Esophagus squamous epithelium (tissue), 5 donors: ENCODE measurements around the gene PLXNA3. TPM values are rescaled to one million over a fixed set of nuclear protein-coding genes. Genes with fewer than 3 reads are reported as not detected.

ENCODE experiments used
- DNase-seq: peaks from one replicate; lab custom pipeline; 2025; lab: John Stamatoyannopoulos, UW
- H3K27ac ChIP-seq, 4 donors: fragments of 200-600 bp; sonication (generic); one replicate each; pipeline ENCODE4 v1.5.1; 2016 to 2019; ENCODE audit warnings: mild to moderate bottlenecking in 1 of 4
- H3K27me3 ChIP-seq, 4 donors: fragments of 200-600 bp; sonication (generic); 1 replicate in 3 of 4; 2 replicates in 1 of 4; pipeline versions ENCODE4 v1.5.1 to v1.6.0; 2017 to 2021; ENCODE audit warnings: antibody characterized with exemption in 1 of 4
- H3K36me3 ChIP-seq, 3 donors: fragments of 200-600 bp; sonication (generic); one replicate each; pipeline ENCODE4 v1.5.1; 2016 to 2019
- H3K4me1 ChIP-seq, 3 donors: fragments of 200-600 bp; sonication (generic); one replicate each; pipeline ENCODE4 v1.5.1; 2017 to 2019
- H3K4me3 ChIP-seq, 4 donors: fragments of 200-600 bp; sonication (generic); 1 replicate in 3 of 4; 2 replicates in 1 of 4; pipeline ENCODE4 v1.5.1; 2016 to 2019; ENCODE audit warnings: mild to moderate bottlenecking in 2 of 4, moderate library complexity in 1 of 4
- H3K9me3 ChIP-seq, 3 donors: fragments of 200-600 bp; sonication (generic); one replicate each; pipeline ENCODE4 v1.5.1; 2016 to 2019
- CTCF ChIP-seq, 6 experiments: fragments of 450-650 bp in 4 of 6; fragments of 200-600 bp in 2 of 6; sonication (generic) in 2 of 6; IDR thresholded peaks; one replicate each; pipeline ENCODE4 v1.5.1; 2016 to 2019; ENCODE audit warnings: antibody characterized with exemption in 6 of 6, mild to moderate bottlenecking in 4 of 6, moderate library complexity in 4 of 6
- POLR2A ChIP-seq, 4 donors: fragments of 450-650 bp; IDR thresholded peaks; one replicate each; pipeline ENCODE4 v1.6.1; 2017; ENCODE audit warnings: antibody characterized with exemption in 4 of 4, mild to moderate bottlenecking in 4 of 4, moderate library complexity in 3 of 4
- WGBS, 2 donors: methylation state at CpG; one replicate each; pipeline ENCODE4 v1.1.5; 2018; 5-methylcytosine and 5-hydroxymethylcytosine counted together
- intact Hi-C: fragments of 100-400 bp; cut with DNase I; formaldehyde crosslinking; loops from one replicate; pipeline ENCODE4 v1.15.0; 2022
- total RNA-seq, 4 donors: library from RNA; depleted of rRNA; stranded (reverse); fragments of >200 nt; gene quantifications; one replicate each; pipeline ENCODE4 v1.1.0, GENCODE V29; 2016
- donor health status: DM: yes; HTN: yes; CAD: no.

Gene PLXNA3
- total RNA-seq, 4 donors from 2014 or later, result 4.4 to 5.9 (median 5.4) TPM

DNA sequence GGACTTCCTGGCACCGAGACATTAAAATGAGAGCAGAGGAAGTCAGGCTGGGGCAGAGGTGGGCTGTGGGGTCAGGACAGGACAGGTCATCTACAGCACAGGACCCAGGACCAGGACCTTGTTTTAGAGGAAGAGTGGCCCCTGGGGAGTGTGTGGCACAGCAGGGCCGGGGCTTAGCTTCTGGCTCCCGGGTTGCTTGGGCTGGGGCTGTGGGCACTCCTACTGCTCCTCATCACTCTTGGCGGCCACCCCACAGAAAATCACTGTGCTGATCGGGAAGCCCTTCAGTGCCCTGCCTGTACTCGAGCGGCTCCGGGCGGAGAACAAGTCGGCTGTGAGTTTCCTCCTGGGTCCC is 37.7 kb upstream of the PLXNA3 start:
- no peaks in the 10 kb centered on the region for H3K9me3 ChIP-seq
- no peaks in the 10 kb centered on the region for H3K27me3 ChIP-seq
- intact Hi-C loops, result no loop called here
- no peaks in the 10 kb centered on the region for H3K4me1 ChIP-seq
- 78% methylated on average over 10 of the region's 10 CpGs; no CpG with 5 or more reads in 1 of the 2 donors for WGBS, 2 donors
- no peak for DNase-seq
- H3K4me3 ChIP-seq, result no peak overlapping the region
- no peak overlapping the region for H3K27ac ChIP-seq
- H3K36me3 ChIP-seq, result peaks cover 0 to 20% (median 6%) of the 10 kb centered on the region in 3 donors
- TF ChIP-seq CTCF (IDR thresholded peaks at IDR 0.05) (no peak), POLR2A (IDR thresholded peaks at IDR 0.05) (no peak)

DNA sequence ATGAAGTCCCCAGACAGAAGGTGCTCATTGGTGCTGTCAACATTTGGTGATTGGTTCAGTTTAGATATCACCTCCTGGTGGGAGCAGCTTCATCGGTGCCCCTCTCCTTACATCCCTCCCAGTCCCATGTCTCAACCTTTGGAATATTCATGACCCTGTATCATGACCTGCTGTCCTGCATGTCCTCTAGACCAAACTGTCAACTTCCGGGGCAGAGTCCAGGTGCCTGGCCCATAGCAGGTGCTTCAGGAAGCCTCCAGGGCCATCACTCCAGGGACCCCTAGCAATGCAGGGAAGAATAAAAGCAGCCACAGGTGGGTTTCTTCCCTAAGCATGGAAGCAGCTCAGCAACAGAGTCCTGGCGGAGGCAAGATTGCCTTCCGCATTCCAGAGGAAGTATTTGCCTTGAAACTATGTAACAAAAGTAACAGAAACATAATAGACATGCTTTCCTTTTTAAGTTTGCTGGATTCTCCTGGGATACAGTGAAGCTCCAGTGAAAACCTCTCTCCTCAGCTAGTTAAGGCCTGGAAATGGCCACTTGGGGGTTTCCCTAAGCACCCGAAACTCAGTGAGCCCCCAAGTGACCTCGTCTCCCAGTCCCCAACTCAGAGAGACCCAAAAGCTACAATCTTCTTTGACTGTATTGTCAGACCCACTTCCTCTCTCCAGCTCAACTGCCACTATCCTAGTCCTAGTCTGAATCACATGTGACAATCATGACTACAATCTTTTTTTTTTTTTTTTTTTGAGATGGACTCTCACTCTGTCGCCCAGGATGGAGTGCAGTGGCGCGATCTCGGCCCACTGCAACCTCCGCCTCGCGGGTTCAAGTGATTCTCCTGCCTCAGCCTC is 30.9 kb upstream of the PLXNA3 start:
- Histone ChIP-seq H3K4me1 (peaks cover 5 to 42% (median 7%) of the 10 kb centered on the region in 3 donors), H3K27me3 (no peaks in the 10 kb centered on the region), H3K4me3 (no peak overlapping the region), H3K9me3 (no peaks in the 10 kb centered on the region), H3K27ac (peak overlapping the region in 1 of 4 donors; percentile 21), H3K36me3 (peaks cover 0 to 6% (median 0%) of the 10 kb centered on the region in 3 donors)
- no peak for TF ChIP-seq CTCF (IDR thresholded peaks at IDR 0.05)
- no peak for TF ChIP-seq POLR2A (IDR thresholded peaks at IDR 0.05)
- intact Hi-C loops, result no loop called here
- DNase-seq, result no peak
- WGBS, 2 donors, result 56 to 84% methylated on average over 2 to 5 of the region's 13 CpGs

GRCh38 chrX:154428176-154429171 is 29.6 kb upstream of the PLXNA3 start, which contains the start of gene ATP6AP1:
Gene ATP6AP1, plus strand, starts transcription at chrX:154428677. Its CDS starts 16 bp downstream, at chrX:154428693.
- peak; percentile 53 for DNase-seq
- 0 to 59% methylated on average over 9 to 33 of the region's 87 CpGs for WGBS, 2 donors
- no peaks in the 10 kb centered on the region for H3K27me3 ChIP-seq

DNA sequence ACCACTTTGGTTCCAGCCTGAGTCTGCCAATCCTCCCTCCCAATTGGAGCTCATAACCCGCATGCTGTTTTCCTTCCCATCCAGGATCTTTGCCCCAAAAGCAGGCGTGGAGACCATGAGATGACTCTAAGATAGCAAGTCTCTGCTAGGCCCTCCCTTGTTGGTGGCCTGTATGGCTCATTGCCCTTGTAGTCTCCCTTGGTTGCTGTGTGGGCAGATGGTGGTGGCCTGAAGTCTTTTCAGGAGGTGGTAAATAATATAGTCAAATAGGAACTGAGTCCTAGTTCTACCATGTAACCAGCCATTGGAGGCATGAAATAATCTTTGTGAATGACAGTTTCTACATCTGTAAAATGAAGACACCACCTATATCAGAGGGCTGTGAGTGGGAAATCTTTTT is 28.4 kb upstream of the PLXNA3 start:
- no peak for DNase-seq

More at GRCh38 chrX:154428176-154429171, 29.6 kb upstream of the PLXNA3 start, which contains the start of gene ATP6AP1:
- peaks cover 5 to 42% (median 7%) of the 10 kb centered on the region in 3 donors for H3K4me1 ChIP-seq
- peaks cover 0 to 19% (median 5%) of the 10 kb centered on the region in 3 donors for H3K36me3 ChIP-seq
- no peaks in the 10 kb centered on the region for H3K9me3 ChIP-seq
- peak within 1 kb of the TSS; percentile 75 to 89 (median 84) for H3K27ac ChIP-seq
- TF ChIP-seq POLR2A (IDR thresholded peaks at IDR 0.05) (peak in 2 of 4 donors; percentile 49 to 76), CTCF (IDR thresholded peaks at IDR 0.05) (no peak)
- intact Hi-C loops, result no loop called here
- H3K4me3 ChIP-seq, result peak within 1 kb of the TSS; percentile 54 to 83 (median 76)

More for the DNA sequence above, 28.4 kb upstream of the PLXNA3 start:
- Histone ChIP-seq H3K27ac (peak overlapping the region in 2 of 4 donors; percentile 75 to 89), H3K9me3 (no peaks in the 10 kb centered on the region), H3K4me3 (peak overlapping the region in 3 of 4 donors; percentile 54 to 83 (median 75)), H3K4me1 (peaks cover 5 to 42% (median 7%) of the 10 kb centered on the region in 3 donors), H3K36me3 (peaks cover 0 to 32% (median 5%) of the 10 kb centered on the region in 3 donors), H3K27me3 (no peaks in the 10 kb centered on the region)
- intact Hi-C loops, result no loop called here
- TF ChIP-seq POLR2A (IDR thresholded peaks at IDR 0.05) (no peak), CTCF (IDR thresholded peaks at IDR 0.05) (no peak)
- 60 to 100% methylated on average over 1 of the region's 2 CpGs for WGBS, 2 donors
